ENCODE results near the gene MGAT3. TPM values are rescaled to one million over a fixed set of nuclear protein-coding genes. Genes with fewer than 3 reads are reported as not detected.

The MGAT3 gene
- total RNA-seq, 1 donor from 2014 or later = 32.7 TPM

GRCh38 chr22:39512026-39512425 lies 55.2 kb downstream of the MGAT3 start:
- no peak for TF ChIP-seq CTCF (IDR thresholded peaks at IDR 0.05; ENCODE audit: unreplicated experiment)
- H3K4me1 Mint-ChIP-seq (ENCODE audit: low read depth) = no peaks in the 10 kb centered on the region
- no peak overlapping the region for H3K4me3 Mint-ChIP-seq (ENCODE audit: low read depth)
- DNase-seq (ENCODE audit: low spot score, unreplicated experiment) = no peak
- peaks cover 23% of the 10 kb centered on the region for H3K36me3 Mint-ChIP-seq (ENCODE audit: insufficient read depth)
- H3K27me3 Mint-ChIP-seq = no peaks in the 10 kb centered on the region
- H3K9me3 Mint-ChIP-seq (ENCODE audit: low read depth) = no peaks in the 10 kb centered on the region
- no peak overlapping the region for H3K27ac Mint-ChIP-seq

DNA sequence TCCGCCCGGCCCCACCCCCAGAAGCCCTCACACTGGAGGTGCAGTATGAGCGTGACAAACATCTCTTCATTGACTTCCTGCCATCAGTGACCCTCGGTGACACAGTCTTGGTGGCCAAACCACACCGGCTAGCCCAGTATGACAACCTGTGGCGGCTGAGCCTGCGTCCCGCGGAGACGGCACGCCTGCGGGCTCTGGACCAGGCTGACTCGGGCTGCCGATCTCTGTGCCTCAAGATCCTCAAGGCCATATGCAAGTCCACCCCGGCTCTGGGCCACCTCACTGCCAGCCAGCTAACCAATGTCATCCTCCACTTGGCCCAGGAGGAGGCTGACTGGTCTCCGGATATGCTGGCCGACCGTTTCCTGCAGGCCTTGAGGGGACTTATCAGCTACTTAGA lies 57.0 kb downstream of the MGAT3 start:
- H3K4me1 Mint-ChIP-seq (ENCODE audit: low read depth) = peaks cover 3% of the 10 kb centered on the region
- peaks cover 21% of the 10 kb centered on the region for H3K36me3 Mint-ChIP-seq (ENCODE audit: insufficient read depth)
- no peaks in the 10 kb centered on the region for H3K9me3 Mint-ChIP-seq (ENCODE audit: low read depth)
- no peaks in the 10 kb centered on the region for H3K27me3 Mint-ChIP-seq
- no peak for DNase-seq (ENCODE audit: low spot score, unreplicated experiment)
- H3K4me3 Mint-ChIP-seq (ENCODE audit: low read depth) = no peak overlapping the region
- no peak for TF ChIP-seq CTCF (IDR thresholded peaks at IDR 0.05; ENCODE audit: unreplicated experiment)
- no peak overlapping the region for H3K27ac Mint-ChIP-seq

DNA sequence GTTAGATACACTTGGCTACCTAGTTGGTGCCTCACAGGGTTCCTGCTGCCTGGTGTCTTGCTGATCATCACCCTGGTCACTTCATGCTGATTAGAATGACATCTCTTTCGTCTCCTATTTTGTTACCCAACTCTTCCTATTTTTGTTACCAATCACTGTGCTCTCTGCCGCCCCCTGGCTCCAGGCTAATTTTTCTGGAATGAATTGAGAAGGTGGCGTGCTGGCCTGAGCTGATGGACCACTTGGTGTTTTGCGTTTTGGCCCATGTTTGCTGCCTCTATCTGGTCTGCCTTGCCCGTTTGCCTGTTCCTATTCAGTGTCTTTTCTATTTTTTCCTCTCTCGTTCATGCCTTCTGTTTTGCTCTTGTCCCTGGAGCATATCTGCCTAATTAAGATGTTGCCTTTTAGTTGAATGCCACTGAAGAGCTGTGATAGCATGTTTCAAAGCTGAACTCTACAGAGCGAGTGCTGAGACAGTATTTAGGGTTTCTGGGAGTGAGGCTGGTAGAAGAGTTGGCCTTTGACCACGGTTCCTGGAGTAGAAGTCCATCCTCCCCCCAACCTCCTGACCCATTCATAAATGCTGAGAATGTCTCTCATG lies 57.7 kb downstream of the MGAT3 start:
- Mint-ChIP-seq H3K36me3 (ENCODE audit: insufficient read depth) (peaks cover 21% of the 10 kb centered on the region), H3K27me3 (no peaks in the 10 kb centered on the region), H3K4me3 (ENCODE audit: low read depth) (no peak overlapping the region), H3K27ac (no peak overlapping the region), H3K4me1 (ENCODE audit: low read depth) (peaks cover 8% of the 10 kb centered on the region), H3K9me3 (ENCODE audit: low read depth) (no peaks in the 10 kb centered on the region)
- no peak for DNase-seq (ENCODE audit: low spot score, unreplicated experiment)
- TF ChIP-seq CTCF (IDR thresholded peaks at IDR 0.05; ENCODE audit: unreplicated experiment) = peak; percentile 76

DNA sequence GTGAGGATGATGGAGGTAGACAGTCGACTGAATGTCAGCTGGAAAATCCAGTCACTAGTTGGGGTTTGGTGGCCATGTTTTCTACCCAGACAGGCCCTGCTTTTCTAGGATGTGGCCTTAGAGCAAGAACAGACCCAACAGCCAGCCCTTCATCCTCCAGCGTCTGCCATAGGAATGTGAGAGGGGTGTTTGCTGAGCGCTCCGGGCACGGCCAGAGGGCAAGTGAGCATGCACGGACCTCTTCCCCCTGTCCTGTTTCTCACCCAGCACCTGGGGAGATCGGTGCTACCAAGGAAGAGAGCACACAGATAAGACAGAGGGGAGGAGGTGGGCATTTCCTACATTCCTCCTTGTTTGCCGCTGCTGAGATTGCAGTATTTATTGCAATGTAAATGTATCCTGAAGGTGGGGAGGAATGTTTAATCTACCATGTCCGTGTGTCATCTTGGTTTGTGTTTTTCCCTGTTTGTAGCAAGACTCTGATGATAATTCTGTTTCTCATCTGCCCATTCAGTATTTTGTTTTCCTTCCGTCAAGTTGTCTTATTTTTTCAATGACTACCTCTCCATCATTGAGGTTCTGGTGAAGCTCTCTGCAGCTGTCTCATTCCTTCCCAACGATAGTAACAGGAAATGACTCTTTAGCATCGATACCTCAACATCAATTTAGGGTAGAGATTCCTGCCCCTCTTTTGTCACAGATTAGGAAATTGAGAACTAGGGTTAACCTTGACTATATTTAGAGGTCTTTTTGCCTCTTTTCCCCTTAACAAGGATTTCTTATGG lies 58.6 kb downstream of the MGAT3 start:
- no peak for TF ChIP-seq CTCF (IDR thresholded peaks at IDR 0.05; ENCODE audit: unreplicated experiment)
- peaks cover 8% of the 10 kb centered on the region for H3K4me1 Mint-ChIP-seq (ENCODE audit: low read depth)
- H3K36me3 Mint-ChIP-seq (ENCODE audit: insufficient read depth) = peaks cover 21% of the 10 kb centered on the region
- no peaks in the 10 kb centered on the region for H3K9me3 Mint-ChIP-seq (ENCODE audit: low read depth)
- H3K4me3 Mint-ChIP-seq (ENCODE audit: low read depth) = no peak overlapping the region
- no peak overlapping the region for H3K27ac Mint-ChIP-seq
- no peaks in the 10 kb centered on the region for H3K27me3 Mint-ChIP-seq
- no peak for DNase-seq (ENCODE audit: low spot score, unreplicated experiment)

GRCh38 chr22:39517470-39517869 lies 60.7 kb downstream of the MGAT3 start:
- TF ChIP-seq CTCF (IDR thresholded peaks at IDR 0.05; ENCODE audit: unreplicated experiment) = no peak

More at GRCh38 chr22:39517470-39517869, 60.7 kb downstream of the MGAT3 start:
- H3K36me3 Mint-ChIP-seq (ENCODE audit: insufficient read depth) = peaks cover 31% of the 10 kb centered on the region
- no peaks in the 10 kb centered on the region for H3K9me3 Mint-ChIP-seq (ENCODE audit: low read depth)
- DNase-seq (ENCODE audit: low spot score, unreplicated experiment) = no peak
- H3K27ac Mint-ChIP-seq = no peak overlapping the region
- H3K27me3 Mint-ChIP-seq = no peaks in the 10 kb centered on the region
- H3K4me3 Mint-ChIP-seq (ENCODE audit: low read depth) = no peak overlapping the region
- peaks cover 19% of the 10 kb centered on the region for H3K4me1 Mint-ChIP-seq (ENCODE audit: low read depth)

All from progenitor cell of endocrine pancreas (in vitro differentiated cells).